Esophagus muscularis mucosa (tissue), 4 donors: ENCODE results near the gene TMEM269.

Experiments
- CTCF ChIP-seq, 3 experiments: fragments of 200-600 bp in 2 of 3; fragments of 450-650 bp in 1 of 3; sonication (generic) in 2 of 3; IDR thresholded peaks; one replicate each; pipeline ENCODE4 v1.5.1; 2017 to 2019; ENCODE audit warnings: antibody characterized with exemption in 3 of 3, mild to moderate bottlenecking in 2 of 3, moderate library complexity in 1 of 3
- EP300 ChIP-seq: sonication (generic); formaldehyde crosslinking; IDR thresholded peaks from one replicate; pipeline ENCODE4 v1.6.1; 2017; ENCODE audit warnings: antibody characterized with exemption
- POLR2A ChIP-seq: fragments of 450-650 bp; IDR thresholded peaks from one replicate; pipeline ENCODE4 v1.6.1; 2017; ENCODE audit warnings: antibody characterized with exemption, moderate library complexity, mild to moderate bottlenecking, low read depth

- TF ChIP-seq POLR2A (no peak), CTCF (IDR thresholded peaks at IDR 0.05) (no peak), EP300 (no peak)
Measured at GRCh38 chr1:42793824-42794223, 9.0 kb downstream of the TMEM269 start.
